ENCODE measurements around the gene CBX5.

- TF ChIP-seq EZH2 (IDR thresholded peaks at IDR 0.05; ENCODE audit: insufficient read depth, poor library complexity, severe bottlenecking): no peak
- no peak for TF ChIP-seq EZH2phosphoT487 (IDR thresholded peaks at IDR 0.05; ENCODE audit: insufficient read depth, low read depth)
These were observed 18.0 kb downstream of the CBX5 start for GRCh38 chr12:54261815-54262402.

All from GM23248 (cell line).